Glutamatergic neuron (in vitro differentiated cells): ENCODE measurements around the gene RRH. TPM values are rescaled to one million over a fixed set of nuclear protein-coding genes. Genes with fewer than 3 reads are reported as not detected.
"Not testable (repeated sequence)": the region's sequence is repeated elsewhere in the genome, so short reads cannot be mapped to it uniquely, and the experiment has no call there.

ENCODE experiments used
- DNase-seq: peaks from one replicate; pipeline ENCODE4 v3.0.0; 2022
- H3K27ac Mint-ChIP-seq: one replicate; pipeline ENCODE4 v1.8.0; 2020; ENCODE audit warnings: mild to moderate bottlenecking, mixed read lengths, inconsistent platforms; ENCODE audit not compliant: unreplicated experiment
- H3K27me3 Mint-ChIP-seq: one replicate; pipeline ENCODE4 v1.8.0; 2020; ENCODE audit warnings: mild to moderate bottlenecking, moderate library complexity, mixed read lengths, inconsistent platforms; ENCODE audit not compliant: unreplicated experiment
- H3K36me3 Mint-ChIP-seq: one replicate; pipeline ENCODE4 v1.8.0; 2020; ENCODE audit warnings: mild to moderate bottlenecking, mixed read lengths, inconsistent platforms; ENCODE audit not compliant: unreplicated experiment
- H3K4me1 Mint-ChIP-seq: one replicate; pipeline ENCODE4 v1.8.0; 2020; ENCODE audit warnings: mild to moderate bottlenecking, low read depth, mixed read lengths, inconsistent platforms; ENCODE audit not compliant: unreplicated experiment
- H3K4me3 Mint-ChIP-seq: one replicate; pipeline ENCODE4 v1.8.0; 2020; ENCODE audit warnings: mild to moderate bottlenecking, mixed read lengths, inconsistent platforms; ENCODE audit not compliant: unreplicated experiment
- H3K9me3 Mint-ChIP-seq: one replicate; pipeline ENCODE4 v1.8.0; 2020; ENCODE audit warnings: mild to moderate bottlenecking, moderate library complexity, mixed read lengths, inconsistent platforms; ENCODE audit not compliant: unreplicated experiment
- long read RNA-seq: library from polyadenylated mRNA; unstranded; transcript quantifications from one replicate; pipeline ENCODE4 v2.0.0, GENCODE V29; 2020; ENCODE audit not compliant: unreplicated experiment
- total RNA-seq: library from RNA; stranded (reverse); fragmentation: NEBNext Ultra II Directional; extraction: Animal tissue kit (Norgen Biotek cat#: 25700); gene quantifications from one replicate; pipeline ENCODE4 v1.2.1, GENCODE V29; 2021; ENCODE audit not compliant: unreplicated experiment
- TF ChIP-seq, protein P1 (sequence below): fragments of 200-600 bp; sonication (generic); IDR thresholded peaks from one replicate; pipeline ENCODE4 v1.5.0; 2021; ENCODE audit not compliant: partially characterized antibody, unreplicated experiment

Gene RRH, protein sequence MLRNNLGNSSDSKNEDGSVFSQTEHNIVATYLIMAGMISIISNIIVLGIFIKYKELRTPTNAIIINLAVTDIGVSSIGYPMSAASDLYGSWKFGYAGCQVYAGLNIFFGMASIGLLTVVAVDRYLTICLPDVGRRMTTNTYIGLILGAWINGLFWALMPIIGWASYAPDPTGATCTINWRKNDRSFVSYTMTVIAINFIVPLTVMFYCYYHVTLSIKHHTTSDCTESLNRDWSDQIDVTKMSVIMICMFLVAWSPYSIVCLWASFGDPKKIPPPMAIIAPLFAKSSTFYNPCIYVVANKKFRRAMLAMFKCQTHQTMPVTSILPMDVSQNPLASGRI
- 0.29 TPM for total RNA-seq
- long read RNA-seq, result 0 reads

DNA sequence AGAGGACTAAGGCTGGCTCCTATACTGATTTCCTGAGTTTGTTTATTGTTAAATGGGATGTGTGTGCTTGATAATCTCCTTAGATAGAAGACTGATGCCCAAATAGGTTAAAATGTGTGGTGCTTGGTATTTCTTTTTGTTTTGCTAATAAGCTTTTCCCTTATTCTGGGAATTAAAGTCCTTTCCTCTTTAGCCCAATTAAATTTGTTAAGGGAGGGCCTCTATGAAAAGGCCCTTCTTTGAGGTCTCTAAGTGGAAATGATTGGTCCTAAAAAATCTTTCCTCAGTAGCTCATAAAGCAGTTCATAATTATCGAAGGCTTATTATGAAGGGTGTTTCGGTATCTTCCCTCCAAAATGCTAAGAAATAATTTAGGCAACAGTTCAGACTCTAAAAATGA, at the start of gene RRH:
RRH (plus strand) TSS at position 301 of the 400 bp plus-strand sequence; CDS start at position 357, 56 bp downstream.
- TF ChIP-seq, protein P1, sequence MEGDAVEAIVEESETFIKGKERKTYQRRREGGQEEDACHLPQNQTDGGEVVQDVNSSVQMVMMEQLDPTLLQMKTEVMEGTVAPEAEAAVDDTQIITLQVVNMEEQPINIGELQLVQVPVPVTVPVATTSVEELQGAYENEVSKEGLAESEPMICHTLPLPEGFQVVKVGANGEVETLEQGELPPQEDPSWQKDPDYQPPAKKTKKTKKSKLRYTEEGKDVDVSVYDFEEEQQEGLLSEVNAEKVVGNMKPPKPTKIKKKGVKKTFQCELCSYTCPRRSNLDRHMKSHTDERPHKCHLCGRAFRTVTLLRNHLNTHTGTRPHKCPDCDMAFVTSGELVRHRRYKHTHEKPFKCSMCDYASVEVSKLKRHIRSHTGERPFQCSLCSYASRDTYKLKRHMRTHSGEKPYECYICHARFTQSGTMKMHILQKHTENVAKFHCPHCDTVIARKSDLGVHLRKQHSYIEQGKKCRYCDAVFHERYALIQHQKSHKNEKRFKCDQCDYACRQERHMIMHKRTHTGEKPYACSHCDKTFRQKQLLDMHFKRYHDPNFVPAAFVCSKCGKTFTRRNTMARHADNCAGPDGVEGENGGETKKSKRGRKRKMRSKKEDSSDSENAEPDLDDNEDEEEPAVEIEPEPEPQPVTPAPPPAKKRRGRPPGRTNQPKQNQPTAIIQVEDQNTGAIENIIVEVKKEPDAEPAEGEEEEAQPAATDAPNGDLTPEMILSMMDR, result no peak
- Mint-ChIP-seq H3K4me3 (no peak within 1 kb of the TSS), H3K9me3 (no peaks in the 10 kb centered on the region), H3K27ac (no peak within 1 kb of the TSS), H3K4me1 (no peaks in the 10 kb centered on the region), H3K36me3 (no peaks in the 10 kb centered on the region), H3K27me3 (no peaks in the 10 kb centered on the region)
- no peak for DNase-seq

DNA sequence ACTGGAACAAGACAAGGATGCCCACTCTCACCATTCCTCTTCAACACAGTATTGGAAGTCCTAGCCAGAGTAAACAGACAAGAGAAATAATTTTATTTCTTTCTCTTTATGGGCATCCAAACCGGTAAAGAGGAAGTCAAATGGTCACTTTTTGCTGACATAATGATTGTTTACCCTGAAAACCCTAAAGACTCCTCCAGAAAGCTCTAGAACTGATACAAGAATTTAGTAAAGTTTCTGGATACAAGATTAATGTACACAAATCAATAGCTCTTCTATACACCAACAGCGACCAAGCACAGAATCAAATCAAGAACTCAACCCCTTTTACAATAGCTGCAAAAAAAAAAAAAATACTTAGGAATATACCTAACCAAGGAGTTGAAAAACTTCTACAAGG, 45.7 kb upstream of the RRH start:
- not testable (repeated sequence) for H3K9me3 Mint-ChIP-seq, H3K36me3 Mint-ChIP-seq, H3K27ac Mint-ChIP-seq, H3K27me3 Mint-ChIP-seq, H3K4me3 Mint-ChIP-seq, DNase-seq, H3K4me1 Mint-ChIP-seq

DNA sequence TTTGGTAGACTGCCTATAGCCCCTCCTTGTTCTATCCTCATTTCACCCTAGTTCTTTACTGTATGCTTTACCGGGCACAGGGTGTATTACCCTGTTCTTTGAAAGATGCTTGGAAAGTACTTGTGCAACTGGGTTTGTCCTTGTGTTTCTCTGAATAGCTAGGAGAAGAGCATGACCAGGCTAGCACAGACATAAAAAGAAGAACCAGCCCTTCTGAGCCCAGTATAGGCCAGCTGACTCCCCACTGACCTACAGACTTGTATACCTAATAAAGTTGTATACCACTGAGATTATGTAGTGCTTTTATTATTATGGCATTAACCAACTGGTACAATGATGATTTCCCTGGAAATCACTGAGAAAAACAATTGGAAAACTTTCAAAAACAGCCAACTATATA, 40.9 kb upstream of the RRH start:
- H3K36me3 Mint-ChIP-seq, result no peaks in the 10 kb centered on the region
- H3K27ac Mint-ChIP-seq, result no peak overlapping the region
- no peaks in the 10 kb centered on the region for H3K27me3 Mint-ChIP-seq
- H3K9me3 Mint-ChIP-seq, result peaks cover 1% of the 10 kb centered on the region
- TF ChIP-seq, protein P1, result no peak
- no peaks in the 10 kb centered on the region for H3K4me1 Mint-ChIP-seq
- no peak for DNase-seq
- no peak overlapping the region for H3K4me3 Mint-ChIP-seq

DNA sequence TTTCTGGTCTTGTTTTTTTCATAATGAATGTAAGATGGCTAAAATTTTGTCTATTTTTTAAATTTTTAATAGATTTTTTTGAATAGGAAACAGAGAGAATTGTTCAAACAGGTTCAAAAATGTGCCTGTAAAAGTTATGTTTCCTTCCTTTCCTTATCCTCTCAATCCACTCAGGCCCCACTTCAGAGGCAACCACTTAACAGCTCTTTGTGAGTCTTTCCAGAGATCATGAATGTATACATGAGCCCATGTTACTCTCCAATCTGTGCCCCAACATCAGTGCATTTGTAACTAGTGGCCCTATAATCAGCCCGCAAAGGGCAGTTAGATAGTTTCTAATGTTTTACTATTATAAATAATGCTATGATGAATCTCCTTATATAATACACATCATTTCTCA, 40.0 kb upstream of the RRH start:
- Mint-ChIP-seq H3K4me3 (no peak overlapping the region), H3K27ac (no peak overlapping the region), H3K4me1 (no peaks in the 10 kb centered on the region), H3K36me3 (no peaks in the 10 kb centered on the region), H3K27me3 (no peaks in the 10 kb centered on the region), H3K9me3 (peaks cover 1% of the 10 kb centered on the region)
- TF ChIP-seq, protein P1, result no peak
- DNase-seq, result no peak

DNA sequence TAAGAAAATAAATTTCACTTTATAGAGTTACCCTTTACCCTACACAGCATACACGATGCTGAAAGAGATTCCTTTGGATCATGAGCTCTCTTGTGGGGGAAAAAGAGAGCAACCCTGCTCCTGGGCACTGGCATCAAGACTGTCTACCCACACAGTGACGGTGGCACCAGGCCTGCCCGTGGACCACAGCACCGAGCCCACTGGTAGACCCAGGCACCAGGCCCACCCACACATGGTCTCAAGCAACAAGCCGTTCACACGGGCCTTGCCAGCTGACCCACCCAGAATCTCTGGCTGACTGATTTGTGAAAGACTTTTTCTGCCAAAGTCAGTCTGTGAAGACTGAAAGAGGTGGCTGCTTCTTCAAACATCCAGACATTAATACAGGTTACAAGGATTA, 32.7 kb upstream of the RRH start:
- no peaks in the 10 kb centered on the region for H3K4me1 Mint-ChIP-seq
- H3K27me3 Mint-ChIP-seq, result no peaks in the 10 kb centered on the region
- peaks cover 7% of the 10 kb centered on the region for H3K9me3 Mint-ChIP-seq
- no peak for DNase-seq
- TF ChIP-seq, protein P1, result no peak
- H3K4me3 Mint-ChIP-seq, result no peak overlapping the region
- no peak overlapping the region for H3K27ac Mint-ChIP-seq
- H3K36me3 Mint-ChIP-seq, result peaks cover 5% of the 10 kb centered on the region
